A204.1 (cell line): ENCODE data around the gene DOC2A.
A peak's percentile ranks its signal among the peaks of the same experiment; 100 is the strongest.
"Not testable (repeated sequence)": the region's sequence is repeated elsewhere in the genome, so short reads cannot be mapped to it uniquely, and the experiment has no call there.

Source experiments
- FAIRE-seq: peaks from 2 replicates; lab custom pipeline; 2012; peaks lifted over from hg19 to GRCh38; lab: Jason Lieb, UNC

Gene DOC2A

GRCh38 chr16:30010844-30011713, at the start of gene DOC2A:
Gene DOC2A, minus strand, starts transcription at chr16:30011027. Its CDS starts 805 bp downstream, at chr16:30010222.
- FAIRE-seq = no peak

GRCh38 chr16:30060346-30060745, 49.5 kb upstream of the DOC2A start:
- no peak for FAIRE-seq

GRCh38 chr16:30054959-30055553, 44.2 kb upstream of the DOC2A start:
- FAIRE-seq = no peak

GRCh38 chr16:30054451-30054850, 43.6 kb upstream of the DOC2A start:
- FAIRE-seq = no peak

- no peak for FAIRE-seq
Observed at GRCh38 chr16:30053376-30054015, 42.7 kb upstream of the DOC2A start.

GRCh38 chr16:30052671-30053372, 42.0 kb upstream of the DOC2A start:
- no peak for FAIRE-seq

- FAIRE-seq = no peak
Observed at GRCh38 chr16:30051518-30051917, 40.7 kb upstream of the DOC2A start.

GRCh38 chr16:30049871-30050270, 39.0 kb upstream of the DOC2A start:
- FAIRE-seq = no peak

GRCh38 chr16:30046588-30046987, 35.8 kb upstream of the DOC2A start:
- FAIRE-seq = no peak

- FAIRE-seq = no peak
Observed at GRCh38 chr16:30046178-30046577, 35.4 kb upstream of the DOC2A start.

GRCh38 chr16:30041841-30042240, 31.0 kb upstream of the DOC2A start:
- peak; percentile 96 for FAIRE-seq

GRCh38 chr16:30040690-30041089, 29.9 kb upstream of the DOC2A start:
- not testable (repeated sequence) for FAIRE-seq

GRCh38 chr16:30040221-30040620, 29.4 kb upstream of the DOC2A start:
- FAIRE-seq = no peak

GRCh38 chr16:30033270-30033669, 22.4 kb upstream of the DOC2A start:
- FAIRE-seq = no peak

- no peak for FAIRE-seq
Observed at GRCh38 chr16:30032083-30032819, 21.4 kb upstream of the DOC2A start.

GRCh38 chr16:30031477-30031918, 20.7 kb upstream of the DOC2A start:
- no peak for FAIRE-seq

- no peak for FAIRE-seq
Observed at GRCh38 chr16:30030841-30031413, 20.1 kb upstream of the DOC2A start, which contains the start of gene TLCD3B. Gene TLCD3B, minus strand, starts transcription at chr16:30031271. Its CDS starts 744 bp downstream, at chr16:30030527.

- FAIRE-seq = no peak
Observed at GRCh38 chr16:30030011-30030685, 19.3 kb upstream of the DOC2A start.

- no peak for FAIRE-seq
Observed at GRCh38 chr16:30028438-30029076, 17.7 kb upstream of the DOC2A start.
